SH-SY5Y (cell line): ENCODE data around the gene CLHC1.

Source experiments
- GATA2 ChIP-seq: IDR thresholded peaks from 2 replicates; pipeline ENCODE4 v1.6.1; 2011; ENCODE audit warnings: mild to moderate bottlenecking, low read depth, low read length
- GATA3 ChIP-seq: IDR thresholded peaks from 2 replicates; pipeline ENCODE4 v1.6.1; 2011; ENCODE audit warnings: low read depth, mild to moderate bottlenecking, low read length, moderate library complexity

CLHC1 gene

DNA sequence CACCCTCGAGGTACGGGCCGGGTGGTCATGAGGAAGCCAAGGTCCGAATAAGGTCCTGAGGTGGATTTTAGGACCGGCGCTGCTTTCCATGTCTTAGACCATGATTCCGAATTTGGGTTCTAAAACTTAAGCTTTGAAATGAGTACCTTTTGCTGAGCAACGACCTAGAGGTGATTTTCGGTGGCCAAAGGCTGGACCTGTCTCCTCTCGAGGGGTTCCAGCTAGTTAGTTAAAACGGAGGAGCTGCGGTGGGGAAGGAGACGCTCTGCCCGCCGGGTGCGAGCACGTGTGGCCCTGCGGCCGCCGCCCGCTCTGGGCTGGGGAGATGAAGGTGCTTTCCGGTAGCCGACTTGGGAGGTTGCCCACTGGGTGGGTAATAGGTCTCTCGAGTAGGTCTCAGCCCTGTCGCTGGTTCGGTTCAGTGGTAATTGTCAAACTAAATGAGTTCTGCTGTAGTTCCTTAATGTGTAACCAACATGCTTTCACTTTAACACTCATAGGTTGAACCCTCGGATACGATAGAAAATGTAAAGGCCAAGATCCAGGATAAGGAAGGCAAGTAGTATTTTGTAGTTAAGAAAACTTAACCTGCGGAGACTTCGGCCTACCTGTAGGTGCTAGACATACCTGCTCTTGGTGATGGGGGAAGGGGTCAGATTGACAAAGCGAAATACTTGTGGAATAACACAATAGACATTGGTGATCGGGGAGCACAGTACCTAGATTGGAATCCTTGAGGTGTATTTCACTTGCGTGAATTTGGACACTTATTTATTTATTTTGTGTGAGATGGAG lies 967 bp upstream of the CLHC1 start:
- no peak for TF ChIP-seq GATA2
- no peak for TF ChIP-seq GATA3

GRCh38 chr2:55231546-55232083 lies 478 bp downstream of the CLHC1 start:
- TF ChIP-seq GATA2: no peak
- no peak for TF ChIP-seq GATA3

- TF ChIP-seq GATA3 (no peak), GATA2 (no peak)
Observed at GRCh38 chr2:55230551-55230950, 1.5 kb downstream of the CLHC1 start.

GRCh38 chr2:55229221-55229620 lies 2.9 kb downstream of the CLHC1 start:
- no peak for TF ChIP-seq GATA3
- no peak for TF ChIP-seq GATA2

- TF ChIP-seq GATA2 (no peak), GATA3 (no peak)
Observed at GRCh38 chr2:55228226-55228563, 3.9 kb downstream of the CLHC1 start.

DNA sequence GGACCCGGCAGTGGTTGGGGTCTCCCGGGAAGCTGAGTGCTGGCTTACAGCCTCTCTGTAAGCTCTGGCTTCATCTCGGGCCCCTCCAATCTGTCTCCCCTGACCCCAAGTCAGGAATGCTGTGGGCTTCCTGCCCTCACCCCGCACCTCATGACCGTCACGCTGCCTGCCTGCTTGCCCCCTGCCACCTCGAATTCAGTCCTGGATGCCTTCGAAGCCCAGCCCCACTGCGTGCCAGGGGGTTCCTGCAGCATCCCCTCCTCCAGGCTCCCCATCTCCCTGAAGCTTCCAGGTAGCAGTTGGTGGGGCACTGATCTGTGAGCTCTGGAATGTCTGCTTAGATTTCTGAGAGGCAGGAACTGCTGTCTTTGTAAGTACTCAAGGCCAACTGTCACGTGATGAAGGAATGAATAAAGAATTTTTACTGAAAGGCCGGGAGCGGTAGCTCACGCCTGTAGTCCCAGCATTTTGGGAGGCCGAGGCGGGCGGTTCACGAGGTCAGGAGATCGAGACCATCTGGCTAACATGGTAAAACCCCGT lies 6.5 kb downstream of the CLHC1 start:
- TF ChIP-seq GATA3: no peak
- no peak for TF ChIP-seq GATA2

GRCh38 chr2:55224761-55225261 lies 7.3 kb downstream of the CLHC1 start:
- TF ChIP-seq GATA3 (no peak), GATA2 (no peak)

- no peak for TF ChIP-seq GATA2
Observed at GRCh38 chr2:55223958-55224760, 7.9 kb downstream of the CLHC1 start.

DNA sequence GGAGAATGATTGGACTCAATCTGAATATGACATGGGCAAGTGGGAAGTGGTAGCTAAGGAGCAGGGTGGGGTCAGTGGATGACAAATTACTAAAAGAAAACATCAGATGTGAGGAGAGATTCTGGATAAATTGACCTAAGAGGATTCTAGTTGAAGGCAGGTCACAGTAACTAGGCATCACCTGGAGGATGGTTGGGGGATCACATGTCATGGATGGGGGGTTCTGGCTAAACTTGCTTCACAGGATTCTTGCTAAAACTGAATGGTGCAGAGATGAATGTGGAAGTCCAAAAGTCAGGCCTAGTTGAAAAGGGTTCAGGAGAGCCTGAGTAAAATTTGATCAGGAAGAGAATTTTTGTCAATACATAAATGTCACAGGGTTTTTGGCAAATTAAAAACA lies 18.3 kb downstream of the CLHC1 start:
- TF ChIP-seq GATA3: no peak
- no peak for TF ChIP-seq GATA2

DNA sequence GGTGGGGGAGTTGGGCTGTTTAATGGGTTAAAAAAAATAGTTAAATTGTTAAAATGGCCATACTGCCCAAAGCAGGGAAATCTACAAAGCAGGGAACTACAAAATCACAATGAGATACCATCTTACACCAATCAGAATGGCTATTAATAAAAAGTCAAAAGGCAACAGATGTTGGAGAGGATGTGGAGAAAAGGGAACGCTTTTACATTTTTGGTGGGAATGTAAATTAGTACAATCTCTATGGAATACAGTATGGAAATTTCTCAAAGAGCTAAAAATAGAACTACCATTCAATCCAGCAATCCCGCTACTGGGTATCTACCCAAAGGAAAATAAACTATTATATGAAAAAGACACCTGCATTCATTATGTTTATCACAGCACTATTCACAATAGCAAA lies 27.1 kb downstream of the CLHC1 start:
- TF ChIP-seq GATA2: no peak
- no peak for TF ChIP-seq GATA3

- no peak for TF ChIP-seq GATA2
- no peak for TF ChIP-seq GATA3
Observed at GRCh38 chr2:55204536-55204935, 27.6 kb downstream of the CLHC1 start.

GRCh38 chr2:55200416-55200815 lies 31.7 kb downstream of the CLHC1 start:
- TF ChIP-seq GATA3: no peak

- TF ChIP-seq GATA2 (no peak), GATA3 (no peak)
Observed at GRCh38 chr2:55196526-55196925, 35.6 kb downstream of the CLHC1 start.

GRCh38 chr2:55180374-55180773 lies 51.7 kb downstream of the CLHC1 start:
- TF ChIP-seq GATA3 (no peak), GATA2 (no peak)

GRCh38 chr2:55176094-55176415 lies 56.0 kb downstream of the CLHC1 start:
- TF ChIP-seq GATA2 (no peak), GATA3 (no peak)
